GM10266 (cell line): ENCODE results near the gene CTIF.

ENCODE experiments used
- DNase-seq: peaks from one replicate; pipeline ENCODE4 v3.0.0; 2012; ENCODE audit errors: extremely low spot score
- CTCF ChIP-seq: IDR thresholded peaks from 2 replicates; pipeline ENCODE4 v1.5.1; 2012; ENCODE audit warnings: mild to moderate bottlenecking, low read depth; ENCODE audit not compliant: control insufficient read depth, insufficient read depth; ENCODE audit errors: missing control alignments

The CTIF gene

GRCh38 chr18:48656176-48656575 is 117.3 kb downstream of the CTIF start:
- no peak for DNase-seq
- TF ChIP-seq CTCF: no peak

- TF ChIP-seq CTCF: no peak
These were observed 117.8 kb downstream of the CTIF start for GRCh38 chr18:48656582-48656981.

GRCh38 chr18:48657447-48658120 is 118.8 kb downstream of the CTIF start:
- no peak for TF ChIP-seq CTCF
- no peak for DNase-seq

More at GRCh38 chr18:48656582-48656981, 117.8 kb downstream of the CTIF start:
- DNase-seq: no peak

GRCh38 chr18:48658721-48659120 is 119.9 kb downstream of the CTIF start:
- TF ChIP-seq CTCF: no peak
- no peak for DNase-seq

GRCh38 chr18:48659188-48660009 is 120.6 kb downstream of the CTIF start:
- DNase-seq: no peak
- TF ChIP-seq CTCF: no peak

GRCh38 chr18:48660346-48661228 is 121.8 kb downstream of the CTIF start:
- DNase-seq: no peak
- TF ChIP-seq CTCF: no peak
